HG02870 (cell line): Measurements from ENCODE around the gene PLAU.
"Not testable (repeated sequence)": the region's sequence is repeated elsewhere in the genome, so short reads cannot be mapped to it uniquely, and the experiment has no call there.

Experiments used
- ATAC-seq: cut with Tn5 transposase; IDR thresholded peaks from one replicate; pipeline ENCODE4 v1.9.1; 2021; ENCODE audit warnings: mild to moderate bottlenecking, moderate library complexity; ENCODE audit not compliant: unreplicated experiment

Gene PLAU

DNA sequence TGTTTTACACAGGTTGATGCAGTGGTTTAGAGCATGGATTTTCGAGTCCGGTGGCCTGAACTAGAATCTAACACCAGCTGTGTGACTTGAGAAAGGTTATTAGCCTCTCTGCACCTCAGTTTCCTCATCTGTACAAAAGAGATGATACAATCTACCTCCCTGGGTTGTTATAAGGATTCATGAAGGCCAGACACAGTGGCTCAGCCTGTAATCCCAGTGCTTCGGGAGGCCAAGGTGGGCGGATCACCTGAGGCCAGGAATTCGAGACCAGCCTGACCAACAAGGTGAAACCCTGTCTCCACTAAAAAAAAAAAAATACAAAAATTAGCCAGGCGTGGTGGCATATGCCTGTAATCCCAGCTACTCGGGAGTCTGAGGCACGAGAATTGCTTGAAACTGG, 8.5 kb downstream of the PLAU start:
- not testable (repeated sequence) for ATAC-seq

DNA sequence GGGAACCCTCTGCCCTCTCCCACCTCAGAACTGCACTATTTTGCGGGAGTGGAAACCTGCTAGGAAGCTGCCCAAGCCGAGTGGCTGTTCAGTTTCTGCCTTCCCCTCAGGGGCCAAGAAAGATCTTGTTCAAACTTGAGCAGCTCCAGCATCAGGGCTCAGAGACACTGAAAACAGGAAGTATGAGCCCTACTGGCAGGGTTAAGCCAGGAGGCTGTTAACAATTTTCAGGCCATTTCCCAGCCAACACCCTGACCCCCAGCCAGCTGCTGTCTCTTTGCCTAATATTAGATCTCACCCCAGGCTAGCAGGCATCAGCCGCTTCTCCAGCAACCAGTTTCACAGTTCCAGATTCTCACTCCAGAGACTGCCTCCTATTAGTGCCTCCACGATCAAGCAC, 9.2 kb downstream of the PLAU start:
- peak; percentile 49 for ATAC-seq

DNA sequence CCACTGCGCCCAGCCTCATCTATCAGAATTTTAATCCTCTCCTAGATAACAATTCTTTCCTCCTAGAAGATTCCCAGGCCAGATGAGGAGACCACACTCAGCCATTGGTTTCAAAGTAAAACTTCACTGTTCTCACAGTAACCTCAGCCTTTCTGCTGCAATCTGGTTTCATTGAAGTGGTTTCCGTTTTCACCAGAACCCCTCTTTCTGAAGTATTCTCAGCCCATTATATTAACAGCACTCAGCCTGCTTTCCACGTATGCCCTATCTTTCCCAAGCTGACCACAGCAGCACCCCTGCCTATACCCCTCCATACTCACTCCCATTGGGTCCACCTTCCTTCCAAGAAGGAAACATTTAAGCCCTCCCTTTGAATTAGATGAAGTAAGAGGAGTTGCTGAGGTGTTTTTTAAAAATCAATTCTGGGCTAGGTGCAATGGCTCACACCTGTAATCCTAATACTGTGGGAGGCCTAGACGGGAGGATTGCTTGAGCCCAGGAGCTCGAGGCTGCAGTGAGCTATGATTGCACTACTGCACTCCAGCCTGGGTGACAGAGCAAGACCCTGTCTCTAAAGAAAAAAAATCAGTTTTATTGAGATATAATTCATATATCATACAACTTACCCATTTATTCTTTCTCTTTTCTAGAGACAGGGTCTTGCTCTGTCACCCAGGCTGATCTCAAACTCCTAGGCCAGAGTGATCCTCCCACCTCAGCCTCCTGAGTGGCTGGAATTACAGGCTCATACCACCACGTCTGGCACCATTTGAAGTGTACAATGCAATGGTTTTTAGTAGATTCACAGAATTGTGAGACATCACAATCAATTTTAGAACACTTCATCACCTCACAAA, 11.3 kb downstream of the PLAU start:
- no peak for ATAC-seq

DNA sequence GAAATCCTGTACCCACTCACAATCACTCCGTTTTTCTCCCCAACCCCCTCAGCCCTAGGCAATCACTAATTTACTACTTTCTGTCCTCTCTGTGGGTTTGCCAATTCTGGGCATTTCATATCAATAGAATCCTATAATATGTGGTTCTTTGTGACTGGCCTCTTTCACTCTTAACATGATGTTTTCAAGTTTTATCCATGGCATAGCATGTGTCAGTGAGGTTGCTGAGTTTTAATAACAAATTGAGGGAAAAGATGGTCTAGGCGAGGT, 11.9 kb downstream of the PLAU start:
- no peak for ATAC-seq

DNA sequence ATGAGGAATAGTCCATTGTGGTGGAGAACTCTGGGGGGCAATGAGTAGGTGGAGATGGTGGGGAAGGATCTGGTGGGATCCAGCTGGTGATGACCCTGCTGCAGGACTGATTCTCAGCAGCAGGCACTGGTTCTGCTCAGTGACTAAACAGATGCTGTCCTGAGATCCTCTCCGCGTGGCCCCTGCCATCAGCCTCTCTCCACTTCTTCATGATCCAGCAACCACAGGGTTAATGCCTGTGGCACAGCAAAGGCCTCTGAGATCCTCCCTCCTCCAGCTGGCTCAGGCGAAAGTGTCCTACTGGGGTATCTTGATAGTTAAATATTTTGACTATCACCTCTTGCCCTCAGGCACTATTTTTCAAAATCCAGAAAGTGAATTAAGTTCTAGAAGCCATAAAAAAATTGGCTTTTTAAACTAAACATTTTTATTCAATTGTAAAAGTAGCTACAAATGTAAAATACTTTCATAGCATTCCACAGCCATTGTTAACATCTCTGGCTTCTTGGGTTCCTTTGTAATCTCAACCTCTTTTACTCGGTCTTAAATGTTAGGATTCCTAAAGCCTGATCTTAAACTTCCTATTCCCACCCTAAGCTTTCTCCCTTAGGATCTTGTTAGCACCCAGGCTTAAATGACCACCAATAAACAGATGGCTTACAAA, 13.1 kb downstream of the PLAU start:
- ATAC-seq, result no peak

DNA sequence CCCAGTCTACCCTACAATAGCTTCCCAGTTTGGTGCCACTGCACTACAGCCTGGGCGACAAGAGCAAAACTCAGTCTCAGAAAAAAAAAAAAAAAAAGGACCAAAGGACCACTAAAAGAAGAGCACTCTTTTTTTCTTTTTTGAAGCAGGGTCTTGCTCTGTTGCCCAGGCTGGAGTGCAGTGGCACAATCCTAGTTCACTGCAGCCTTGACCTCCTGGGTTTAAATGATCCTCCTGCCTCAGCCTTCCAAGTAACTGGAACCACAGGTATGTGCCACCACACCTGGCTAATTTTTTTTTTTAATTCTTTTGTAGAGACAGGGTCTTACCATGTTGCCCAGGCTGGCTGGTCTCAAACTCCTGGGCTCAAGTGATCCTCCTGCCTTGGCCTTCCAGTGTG, 14.0 kb downstream of the PLAU start:
- ATAC-seq, result no peak

DNA sequence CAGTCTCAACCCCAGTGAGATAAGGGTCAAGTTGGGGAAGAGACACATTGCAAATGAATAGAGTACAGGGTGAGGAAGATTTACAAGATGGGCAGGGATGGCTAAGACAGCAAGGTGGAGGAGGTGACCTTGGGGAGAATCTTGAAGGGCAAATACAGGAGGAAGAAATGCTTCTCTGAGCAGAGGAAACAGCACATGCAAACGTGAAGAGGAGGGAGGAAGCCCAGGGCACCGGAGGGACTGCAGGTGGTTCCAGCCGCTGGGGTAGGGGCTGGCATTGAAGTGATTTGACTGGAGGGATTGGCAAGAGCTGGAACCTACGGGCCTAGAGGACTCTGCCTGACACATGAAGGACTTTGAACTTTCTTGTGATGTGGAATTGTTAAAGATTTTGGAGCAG, 14.6 kb downstream of the PLAU start:
- no peak for ATAC-seq

DNA sequence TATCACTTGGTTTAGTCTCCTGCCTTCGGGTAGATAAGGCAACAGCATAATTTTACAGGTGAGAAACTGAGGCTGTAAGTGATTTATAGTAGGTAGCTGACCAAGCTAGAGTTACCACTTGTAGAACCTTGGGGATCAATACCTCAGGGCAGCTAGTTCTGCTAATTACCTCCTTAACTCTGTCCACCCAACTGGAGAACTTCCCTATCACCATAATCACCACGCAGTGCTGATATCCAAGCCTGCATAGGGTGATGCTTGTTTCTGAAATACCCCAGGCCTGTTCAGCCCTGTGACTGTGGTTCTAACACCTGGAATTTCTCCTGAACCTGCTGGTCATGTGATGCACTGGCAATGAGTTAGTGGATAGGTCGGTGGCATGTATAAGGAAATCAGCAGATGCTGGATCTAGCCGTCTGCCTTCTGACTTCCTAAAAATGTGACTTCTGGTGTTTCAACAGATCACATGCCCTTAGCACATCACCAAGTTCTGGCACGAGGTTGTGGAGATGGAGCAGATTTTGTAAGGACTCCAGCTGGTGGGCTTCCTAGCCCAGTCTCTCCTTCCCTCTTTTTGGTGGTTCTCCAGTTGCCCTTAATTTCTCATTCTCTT, 15.3 kb downstream of the PLAU start:
- no peak for ATAC-seq

DNA sequence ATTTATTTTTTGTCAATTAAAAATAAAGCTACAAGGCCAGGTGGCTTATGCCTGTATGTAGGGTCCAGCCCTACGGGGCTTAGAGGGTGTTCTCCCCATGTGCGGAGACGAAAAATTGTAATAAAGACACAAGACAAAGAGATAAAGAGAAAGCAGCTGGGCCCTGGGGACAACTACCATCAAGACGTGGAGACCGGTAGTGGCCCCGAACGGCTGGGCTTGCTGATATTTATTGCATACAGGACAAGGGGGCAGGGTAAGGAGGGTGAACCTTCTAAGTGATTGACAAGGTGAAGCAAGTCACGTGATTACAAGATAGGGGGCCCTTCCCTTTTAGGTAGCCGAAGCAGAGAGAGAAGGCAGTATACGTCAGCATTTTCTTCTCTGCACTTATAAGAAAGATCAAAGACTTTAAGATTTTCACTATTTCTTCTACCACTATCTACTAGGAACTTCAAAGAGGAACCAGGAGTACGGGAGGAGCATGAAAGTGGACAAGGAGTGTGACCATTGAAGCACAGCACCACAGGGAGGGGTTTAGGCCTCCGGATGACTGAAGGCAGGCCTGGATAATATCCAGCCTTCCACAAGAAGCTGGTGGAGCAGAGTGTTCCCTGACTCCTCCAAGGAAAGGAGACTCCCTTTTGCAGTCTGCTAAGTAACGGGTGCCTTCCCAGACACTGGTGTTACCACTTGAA, 19.8 kb downstream of the PLAU start:
- ATAC-seq, result not testable (repeated sequence)

DNA sequence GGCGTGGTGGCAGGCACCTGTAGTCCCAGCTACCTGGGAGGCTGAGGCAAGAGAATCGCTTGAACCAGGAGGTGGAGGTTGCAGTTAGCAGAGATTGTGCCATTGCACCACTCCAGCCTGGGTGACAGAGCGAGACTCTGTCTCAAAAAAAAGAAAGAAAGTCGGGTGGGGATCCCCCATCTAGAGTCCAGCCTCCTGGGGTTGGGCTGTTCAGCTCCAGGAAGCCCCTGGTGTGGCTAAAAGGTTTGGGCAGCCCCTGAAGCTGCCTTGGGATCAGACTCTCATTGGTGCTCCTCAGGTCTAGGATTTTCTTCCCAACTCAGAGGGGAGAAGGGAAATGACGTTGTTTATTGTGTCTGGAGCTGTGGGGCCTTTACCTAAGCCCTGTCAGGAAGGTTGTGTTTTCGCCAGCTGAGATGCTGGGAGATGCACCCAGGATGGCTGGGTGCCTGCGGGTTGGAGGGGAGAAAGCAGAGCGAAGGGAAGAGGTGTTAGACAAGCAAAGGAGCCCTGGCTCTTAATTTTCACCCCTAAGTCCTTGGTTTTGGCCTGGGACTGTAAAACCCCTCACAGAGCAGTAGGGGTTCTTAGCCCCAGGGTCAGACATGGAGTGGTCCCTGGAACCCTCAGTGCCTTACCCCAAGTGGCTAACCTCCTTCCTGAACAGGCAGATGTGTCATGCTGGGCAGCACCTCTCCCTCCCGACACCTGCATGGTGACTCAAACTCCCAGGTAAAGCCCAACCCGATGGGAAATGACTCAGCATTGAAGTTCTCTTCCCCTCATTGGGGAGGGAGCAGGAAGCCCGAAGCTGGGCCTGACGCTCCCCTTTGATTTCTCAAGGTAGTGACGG, 21.1 kb downstream of the PLAU start:
- ATAC-seq, result peak; percentile 68

DNA sequence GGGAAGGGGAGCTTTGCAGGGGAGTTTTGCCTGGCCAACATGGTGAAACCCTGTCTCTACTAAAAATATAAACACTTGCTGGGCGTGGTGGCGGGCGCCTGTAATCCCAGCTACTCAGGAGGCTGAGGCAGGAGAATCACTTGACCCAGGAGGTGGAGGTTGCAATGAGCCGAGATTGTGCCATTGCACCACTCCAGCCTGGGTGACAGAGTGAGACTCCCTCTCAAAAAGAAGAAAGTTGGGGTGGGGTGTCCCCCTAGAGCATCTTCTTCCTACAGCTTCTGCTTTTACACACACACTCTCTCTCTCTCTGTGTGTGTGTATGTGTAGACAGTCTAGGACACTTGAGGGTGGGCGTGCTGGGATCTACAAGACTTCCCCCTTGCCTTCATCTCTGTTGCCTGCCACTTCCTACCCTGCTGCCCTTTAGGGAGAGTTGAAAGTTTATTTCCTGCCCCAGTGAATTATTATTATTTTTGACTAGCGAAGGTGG, 21.7 kb downstream of the PLAU start:
- peak; percentile 25 for ATAC-seq

DNA sequence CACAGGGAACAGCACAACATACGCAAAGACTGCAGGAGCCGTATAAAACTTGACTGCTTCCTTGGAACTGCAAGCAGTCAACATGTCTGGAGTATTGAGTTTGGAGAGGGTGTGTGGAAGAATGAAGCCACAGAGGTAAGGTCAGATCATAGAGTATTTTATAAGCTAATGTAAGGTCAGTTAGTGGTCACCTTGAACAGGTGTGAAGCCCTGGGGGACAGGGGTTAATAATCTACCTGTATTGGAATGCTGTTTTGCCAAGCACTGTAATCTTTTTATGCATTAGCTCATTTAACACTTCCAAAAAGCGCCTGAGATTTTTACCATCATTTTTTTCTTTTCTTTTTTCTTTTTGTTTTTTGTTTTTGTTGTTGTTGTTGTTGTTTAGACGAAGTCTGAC, 23.1 kb downstream of the PLAU start:
- ATAC-seq, result no peak

DNA sequence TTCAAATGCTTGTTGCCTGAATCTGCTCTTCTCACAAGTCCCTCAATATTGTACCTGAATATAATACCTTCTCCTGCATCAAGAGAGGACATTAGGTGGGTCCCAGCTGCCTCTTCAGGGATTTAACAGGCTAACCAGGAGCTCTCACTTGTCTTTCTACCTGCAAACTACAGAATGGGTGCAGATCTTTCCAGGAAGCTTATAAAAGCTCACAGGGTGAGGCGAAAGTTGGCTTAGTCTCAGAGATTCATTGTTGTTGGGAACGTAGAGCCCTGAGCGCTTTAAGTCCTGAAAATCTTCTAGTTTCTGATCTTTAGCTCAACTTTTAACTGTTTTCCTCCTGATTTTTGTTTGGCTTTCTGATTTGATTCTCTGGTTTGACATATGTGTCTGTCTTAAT, 25.0 kb downstream of the PLAU start:
- ATAC-seq, result no peak

DNA sequence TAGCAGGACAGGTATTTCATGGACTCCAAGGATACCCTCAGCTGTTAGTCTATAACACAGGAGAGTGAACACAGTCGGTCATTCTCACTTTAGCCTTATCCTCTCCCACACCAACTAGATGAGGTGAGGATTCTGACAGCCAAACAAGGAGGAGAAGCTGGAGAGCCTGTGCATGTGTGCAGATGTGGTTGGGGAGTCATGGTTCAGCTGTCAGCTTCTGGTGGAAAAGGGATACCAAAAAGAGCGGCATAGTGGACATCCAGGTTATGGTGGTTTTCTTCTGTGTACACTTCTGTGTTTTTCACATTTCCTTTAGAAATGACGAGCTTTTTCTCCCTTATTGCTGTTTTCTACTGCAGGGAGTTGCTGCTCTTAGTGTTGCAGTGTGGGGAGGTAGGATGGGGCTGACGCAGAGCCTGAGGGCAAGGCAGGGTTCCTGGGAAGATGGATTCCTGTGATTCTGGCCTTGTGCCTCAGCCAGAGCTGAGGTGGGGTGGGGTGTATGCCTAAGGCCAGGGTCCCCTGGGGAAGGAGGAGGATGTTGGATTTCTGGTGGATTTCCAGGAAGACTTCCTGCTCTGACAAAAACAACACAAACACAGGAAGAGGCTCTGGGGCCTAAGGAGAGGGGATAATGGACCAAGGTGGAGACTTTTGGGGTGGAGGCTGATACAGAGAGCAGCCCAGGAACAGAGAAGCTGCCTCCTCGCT, 26.6 kb downstream of the PLAU start:
- no peak for ATAC-seq

DNA sequence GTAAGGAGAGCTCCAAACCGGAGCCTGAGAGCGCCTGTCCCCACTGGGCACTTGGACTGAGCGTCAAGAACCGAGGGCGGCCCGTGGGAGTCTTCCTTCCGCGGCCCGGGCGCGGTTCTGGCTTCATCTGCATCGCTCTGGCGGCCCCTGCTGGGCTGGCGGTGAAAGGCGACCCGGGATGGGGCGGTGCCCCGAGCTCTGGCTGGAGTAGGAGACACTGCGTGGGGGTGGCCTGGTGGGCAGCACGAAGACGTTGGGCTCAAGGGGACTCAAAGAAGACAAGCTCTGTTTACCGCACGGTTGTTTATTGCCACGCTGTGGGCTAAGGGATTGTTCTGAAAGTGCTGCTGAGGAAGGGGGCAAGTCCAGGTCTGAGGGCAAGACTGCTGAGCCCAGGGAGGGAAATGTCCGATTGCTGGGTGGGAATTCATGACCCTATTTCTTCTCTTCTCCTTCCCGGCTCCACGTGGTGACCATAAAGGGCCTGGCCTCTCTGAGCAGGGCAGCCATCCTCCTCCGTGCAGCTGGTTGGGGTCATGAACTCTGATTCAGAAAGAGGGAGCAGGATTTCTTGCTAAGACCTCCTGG, 29.8 kb downstream of the PLAU start:
- ATAC-seq, result peak; percentile 72

DNA sequence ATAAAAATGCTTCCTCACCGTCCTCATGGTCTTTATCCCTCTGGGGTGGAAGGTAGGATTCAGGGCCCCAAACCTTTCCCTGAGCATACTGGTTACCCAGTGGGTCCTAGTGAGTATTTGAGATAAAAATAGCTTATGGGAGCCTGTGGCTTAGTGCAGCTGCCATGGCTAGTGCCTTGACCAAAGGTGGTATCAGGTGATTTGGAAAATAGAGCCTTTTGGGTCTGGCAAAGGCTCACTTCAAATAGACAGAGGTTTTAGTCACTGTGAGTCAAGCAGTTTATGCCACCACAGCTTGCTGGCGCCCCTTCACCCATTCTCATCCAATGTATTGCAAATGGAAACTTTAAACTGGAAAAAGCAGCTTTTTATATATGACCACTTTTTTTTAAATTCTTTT, 30.4 kb downstream of the PLAU start:
- ATAC-seq, result no peak

DNA sequence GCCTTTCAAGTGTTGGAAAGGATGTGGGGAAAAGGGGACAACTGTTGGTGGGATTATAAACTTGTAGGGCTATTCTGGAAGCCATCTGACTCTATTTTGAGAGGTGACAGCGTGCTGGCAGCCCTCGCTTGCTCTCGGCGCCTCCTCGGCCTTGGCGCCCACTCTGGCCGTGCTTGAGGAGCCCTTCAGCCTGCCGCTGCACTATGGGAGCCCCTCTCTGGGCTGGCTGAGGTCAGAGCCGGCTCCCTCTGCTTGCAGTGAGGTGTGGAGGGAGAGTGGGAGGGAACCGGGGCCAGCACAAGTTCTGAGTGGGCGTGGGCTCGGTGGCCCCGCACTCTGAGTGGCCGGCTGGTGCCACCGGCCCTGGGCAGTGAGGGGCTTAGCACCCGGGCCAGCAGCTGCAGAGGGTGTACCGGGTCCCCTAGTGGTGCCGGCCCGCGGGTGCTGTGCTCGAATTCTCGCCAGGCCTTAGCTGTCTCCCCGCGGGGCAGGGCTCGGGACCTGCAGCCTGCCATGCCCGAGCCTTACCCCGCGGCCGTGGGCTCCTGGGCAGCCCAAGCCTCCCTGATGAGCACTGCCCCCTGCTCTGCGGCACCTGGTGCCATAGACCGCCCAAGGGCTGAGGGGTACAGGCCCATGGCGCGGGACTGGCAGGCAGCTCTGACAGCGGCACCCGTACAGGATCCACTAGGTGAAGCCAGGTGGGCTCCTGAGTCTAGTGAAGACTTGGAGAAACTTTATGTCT, 33.6 kb downstream of the PLAU start:
- ATAC-seq, result no peak

DNA sequence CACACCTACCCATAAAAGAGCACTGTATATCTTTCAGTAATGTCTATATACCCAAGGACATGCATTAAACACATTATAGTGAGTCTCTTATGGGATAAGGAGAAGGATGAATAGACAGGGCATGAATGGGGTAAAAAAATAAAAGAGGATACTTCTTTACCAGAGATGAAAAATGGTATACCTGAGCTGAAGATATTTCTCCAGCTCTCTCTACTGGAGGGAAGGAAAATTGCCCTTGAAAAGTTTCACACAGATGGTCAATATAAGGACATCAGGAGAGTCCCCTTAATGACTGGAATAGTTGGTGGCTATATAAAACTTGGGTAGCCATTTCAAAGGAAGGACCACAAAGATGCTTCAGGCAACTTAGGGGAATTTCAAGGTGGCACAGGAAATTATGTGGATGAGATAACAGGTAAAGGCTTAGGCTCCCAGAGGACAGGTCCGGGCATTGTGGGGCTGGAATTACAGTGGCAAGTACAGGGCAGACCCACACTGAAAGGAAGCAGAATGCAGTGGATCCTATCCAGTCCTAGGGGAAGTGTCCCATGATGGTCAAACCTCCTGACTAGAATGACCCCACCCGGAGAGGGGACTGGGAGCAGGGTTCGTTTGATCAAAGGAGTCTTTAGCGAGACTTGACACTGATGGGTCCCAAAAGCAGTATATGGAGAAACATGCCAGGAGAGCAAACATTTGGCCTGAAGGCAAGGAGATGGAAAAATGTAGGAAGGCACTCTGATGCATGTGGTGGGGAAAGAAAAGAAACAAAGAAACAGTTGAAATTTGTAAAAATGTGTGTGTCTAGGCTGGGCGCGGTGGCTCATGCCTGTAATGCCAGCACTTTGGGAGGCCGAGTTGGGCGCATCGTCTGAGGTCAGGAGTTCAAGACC, 35.6 kb downstream of the PLAU start:
- ATAC-seq, result no peak
